A549 (cell line): ENCODE measurements around the gene CARNS1.

Experiments used
- HMGXB4 ChIP-seq: fragments of 250-450 bp; sonication (Bioruptor Pico); IDR thresholded peaks from 2 replicates; pipeline ENCODE4 v1.5.0; 2021; ENCODE audit warnings: mild to moderate bottlenecking, moderate library complexity, borderline replicate concordance
- POLR2A ChIP-seq: IDR thresholded peaks from 2 replicates; pipeline ENCODE4 v1.6.1; 2012; ENCODE audit warnings: mild to moderate bottlenecking, low read length
- ZC3H11A ChIP-seq: fragments of 450-650 bp; IDR thresholded peaks from 2 replicates; pipeline ENCODE4 v1.6.1; 2014; ENCODE audit warnings: antibody characterized with exemption, mild to moderate bottlenecking

DNA sequence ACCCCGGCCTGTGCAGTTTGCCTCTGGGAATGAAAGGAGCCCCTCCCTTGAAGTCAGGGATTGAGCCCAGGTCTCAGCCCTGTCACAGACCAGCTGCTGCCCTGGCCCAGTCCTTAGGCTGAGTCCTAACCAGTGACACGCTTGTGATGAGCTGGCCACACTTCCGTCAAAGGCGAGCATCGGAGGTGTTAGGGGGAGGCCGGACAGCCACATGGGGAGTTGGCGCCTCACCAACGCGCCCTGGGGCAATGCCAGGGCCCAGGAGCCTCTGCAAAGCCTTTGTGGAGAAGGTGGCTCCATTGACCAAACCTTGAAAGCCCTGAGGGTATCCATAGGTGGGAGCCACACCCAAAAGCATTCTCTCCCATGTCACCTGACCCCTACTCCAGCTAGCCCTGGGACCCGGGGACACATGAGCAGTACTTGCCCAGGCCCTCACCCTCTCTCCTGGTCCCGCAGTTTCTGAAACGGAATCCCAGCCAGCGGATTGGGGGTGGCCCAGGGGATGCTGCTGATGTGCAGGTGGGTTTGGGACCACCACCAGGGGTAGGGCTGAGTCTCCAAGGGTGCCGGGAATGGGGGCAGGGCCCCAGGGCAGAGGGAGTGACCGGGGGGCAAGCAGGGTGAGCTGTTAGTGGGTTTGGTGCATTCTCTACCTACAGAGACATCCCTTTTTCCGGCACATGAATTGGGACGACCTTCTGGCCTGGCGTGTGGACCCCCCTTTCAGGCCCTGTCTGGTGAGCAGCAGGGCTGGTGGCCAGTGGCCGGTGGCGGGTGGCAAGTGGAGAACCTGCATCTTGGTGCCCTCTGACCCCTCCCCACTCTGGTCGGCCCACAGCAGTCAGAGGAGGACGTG is 18.3 kb downstream of the CARNS1 start:
- no peak for TF ChIP-seq ZC3H11A
- TF ChIP-seq HMGXB4 (CRISPR knock-in tag) = no peak
- TF ChIP-seq POLR2A = no peak
